Right lobe of liver (tissue), 6 donors: ENCODE measurements around the gene CEP192. TPM values are rescaled to one million over a fixed set of nuclear protein-coding genes. Genes with fewer than 3 reads are reported as not detected.
"Not testable (repeated sequence)": the region's sequence is repeated elsewhere in the genome, so short reads cannot be mapped to it uniquely, and the experiment has no call there.

ENCODE experiments used
- ATAC-seq, 4 donors: fragments of 200-7000 bp; cut with Tn5 transposase; one replicate each; pipeline ENCODE4 v1.9.1; 2020; ENCODE audit warnings: mild to moderate bottlenecking in 4 of 4, moderate library complexity in 4 of 4
- DNase-seq, 3 donors: peaks; one replicate each; pipeline ENCODE4 v3.0.0-alpha.2; 2020
- H3K27ac ChIP-seq, 3 donors: fragments of 200-600 bp; one replicate each; pipeline ENCODE4 v1.8.0; 2022
- H3K27me3 ChIP-seq, 2 donors: fragments of 200-600 bp; one replicate each; pipeline ENCODE4 v1.8.0; 2022
- H3K36me3 ChIP-seq, 4 donors: fragments of 200-600 bp; sonication (generic) in 1 of 4; one replicate each; pipeline versions ENCODE4 v1.5.1 to v1.8.0; 2017 to 2022; ENCODE audit warnings: control low read depth in 1 of 4
- H3K4me1 ChIP-seq, 4 donors: fragments of 200-600 bp; sonication (generic) in 1 of 4; one replicate each; pipeline versions ENCODE4 v1.5.1 to v1.8.0; 2017 to 2022; ENCODE audit warnings: control low read depth in 1 of 4
- H3K4me3 ChIP-seq, 3 donors: fragments of 200-600 bp; one replicate each; pipeline ENCODE4 v1.8.0; 2022
- H3K9me3 ChIP-seq, 4 donors: fragments of 200-600 bp; sonication (generic) in 1 of 4; one replicate each; pipeline versions ENCODE4 v1.5.1 to v1.8.0; 2017 to 2022; ENCODE audit warnings: control low read depth in 1 of 4
- POLR2A ChIP-seq: fragments of 450-650 bp; IDR thresholded peaks from one replicate; pipeline ENCODE4 v1.6.1; 2017; ENCODE audit warnings: antibody characterized with exemption, mild to moderate bottlenecking
- WGBS: methylation state at CpG from one replicate; pipeline ENCODE4 v1.1.6; 2018; ENCODE audit warnings: low coverage, low lambda C conversion rate; ENCODE audit not compliant: insufficient coverage; ENCODE audit errors: missing lambda C conversion rate; 5-methylcytosine and 5-hydroxymethylcytosine counted together
- intact Hi-C, 2 donors: fragments of 100-400 bp; cut with DNase I; formaldehyde crosslinking; loops; one replicate each; pipeline versions ENCODE4 v1.11.2 to v1.14.1; 2022
- total RNA-seq, 6 experiments: library from RNA; depleted of rRNA in 2 of 6; stranded (reverse); fragments of >200 nt in 2 of 6; fragmentation: NEBNext Ultra II Directional in 3 of 6; extraction: Animal tissue kit (Norgen Biotek cat#: 25700) in 3 of 6; gene quantifications; one replicate each; pipeline versions ENCODE4 v1.1.0 to v1.2.4, GENCODE V29; 2016 to 2023
- TF ChIP-seq, protein P1 (sequence below), 4 donors: fragments of 200-600 bp in 3 of 4; fragments of 450-650 bp in 1 of 4; IDR thresholded peaks; one replicate each; pipeline versions ENCODE4 v1.5.1 to v1.8.0; 2016 to 2022; ENCODE audit warnings: antibody characterized with exemption in 4 of 4, mild to moderate bottlenecking in 2 of 4
- donor health status: DM: no; HTN: yes; CAD: no.
- donor health status: DM: no; HTN: no; CAD: no.
- donor health status: DM: no; HTN: no; CAD: no.
- donor health status: DM: no; HTN: yes; CAD: no.
- donor health status: DM: no; HTN: yes; CAD: no.

CEP192 gene
- total RNA-seq, 6 experiments from 2014 or later: 7.5 to 9.1 (median 8.3) TPM

GRCh38 chr18:12973562-12974213 is 17.5 kb upstream of the CEP192 start:
- WGBS: 91% methylated on average over 2 of the region's 4 CpGs
- Histone ChIP-seq H3K36me3 (peaks cover 0 to 27% (median 9%) of the 10 kb centered on the region in 4 donors), H3K4me3 (no peak overlapping the region), H3K4me1 (no peaks in the 10 kb centered on the region), H3K27ac (no peak overlapping the region), H3K9me3 (no peaks in the 10 kb centered on the region), H3K27me3 (no peaks in the 10 kb centered on the region)
- DNase-seq (no peak), ATAC-seq (no peak)
- TF ChIP-seq, protein P1, sequence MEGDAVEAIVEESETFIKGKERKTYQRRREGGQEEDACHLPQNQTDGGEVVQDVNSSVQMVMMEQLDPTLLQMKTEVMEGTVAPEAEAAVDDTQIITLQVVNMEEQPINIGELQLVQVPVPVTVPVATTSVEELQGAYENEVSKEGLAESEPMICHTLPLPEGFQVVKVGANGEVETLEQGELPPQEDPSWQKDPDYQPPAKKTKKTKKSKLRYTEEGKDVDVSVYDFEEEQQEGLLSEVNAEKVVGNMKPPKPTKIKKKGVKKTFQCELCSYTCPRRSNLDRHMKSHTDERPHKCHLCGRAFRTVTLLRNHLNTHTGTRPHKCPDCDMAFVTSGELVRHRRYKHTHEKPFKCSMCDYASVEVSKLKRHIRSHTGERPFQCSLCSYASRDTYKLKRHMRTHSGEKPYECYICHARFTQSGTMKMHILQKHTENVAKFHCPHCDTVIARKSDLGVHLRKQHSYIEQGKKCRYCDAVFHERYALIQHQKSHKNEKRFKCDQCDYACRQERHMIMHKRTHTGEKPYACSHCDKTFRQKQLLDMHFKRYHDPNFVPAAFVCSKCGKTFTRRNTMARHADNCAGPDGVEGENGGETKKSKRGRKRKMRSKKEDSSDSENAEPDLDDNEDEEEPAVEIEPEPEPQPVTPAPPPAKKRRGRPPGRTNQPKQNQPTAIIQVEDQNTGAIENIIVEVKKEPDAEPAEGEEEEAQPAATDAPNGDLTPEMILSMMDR (IDR thresholded peaks at IDR 0.05): no peak
- TF ChIP-seq POLR2A: no peak
- intact Hi-C loops: no loop called here

DNA sequence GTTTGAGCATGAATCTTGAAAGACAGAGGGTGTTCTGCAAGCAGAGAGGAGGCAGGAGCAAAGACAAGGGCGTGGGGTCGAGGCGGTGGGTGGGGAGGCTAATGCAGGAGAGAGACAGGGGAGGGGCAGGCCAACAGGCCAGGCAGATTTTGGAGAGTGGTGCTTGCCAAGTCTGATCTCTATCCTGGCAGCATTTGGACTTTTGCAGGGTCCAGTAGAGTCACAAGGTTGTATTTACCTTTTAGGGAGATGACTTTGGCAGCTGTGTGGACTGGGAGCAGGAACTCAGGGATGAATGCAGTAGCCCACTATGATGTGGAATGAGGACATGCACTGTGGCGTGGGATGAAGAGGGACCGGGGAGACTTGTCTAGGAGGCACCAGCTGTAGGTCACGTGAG is 15.7 kb upstream of the CEP192 start:
- peak in 3 of 4 donors; percentile 10 to 62 (median 39) for ATAC-seq
- no peaks in the 10 kb centered on the region for H3K27me3 ChIP-seq
- no peaks in the 10 kb centered on the region for H3K4me1 ChIP-seq
- no peak for DNase-seq
- no peaks in the 10 kb centered on the region for H3K9me3 ChIP-seq
- intact Hi-C loops: no loop called here
- H3K4me3 ChIP-seq: no peak overlapping the region
- WGBS: 94% methylated on average over 6 of the region's 6 CpGs
- TF ChIP-seq, protein P1 (IDR thresholded peaks at IDR 0.05): no peak
- no peak for TF ChIP-seq POLR2A
- peaks cover 0 to 29% (median 10%) of the 10 kb centered on the region in 4 donors for H3K36me3 ChIP-seq
- H3K27ac ChIP-seq: no peak overlapping the region

DNA sequence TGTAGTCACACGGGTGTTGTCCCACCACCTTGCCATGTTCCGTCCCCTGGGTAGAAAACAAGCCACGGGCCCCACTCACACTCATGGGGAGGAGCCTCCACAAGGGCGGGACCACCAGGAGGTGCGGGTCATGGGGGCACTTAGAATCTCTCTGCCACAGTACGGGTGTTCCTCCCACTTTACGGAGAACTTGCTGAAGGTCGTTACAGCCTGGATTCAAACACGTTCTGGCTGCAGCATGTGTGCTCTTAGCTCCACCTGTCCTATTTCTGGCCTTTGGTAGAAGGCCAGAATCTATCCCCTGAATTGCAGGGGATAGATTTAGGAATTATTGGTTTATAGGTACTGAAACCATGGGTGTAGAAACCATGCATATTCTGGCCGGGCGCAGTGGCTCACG is 14.9 kb upstream of the CEP192 start:
- Histone ChIP-seq H3K36me3 (peaks cover 0 to 22% (median 10%) of the 10 kb centered on the region in 4 donors), H3K4me3 (no peak overlapping the region), H3K27me3 (no peaks in the 10 kb centered on the region), H3K9me3 (no peaks in the 10 kb centered on the region), H3K27ac (no peak overlapping the region), H3K4me1 (no peaks in the 10 kb centered on the region)
- DNase-seq (no peak), ATAC-seq (no peak)
- intact Hi-C loops: no loop called here
- 71% methylated on average over 4 of the region's 12 CpGs for WGBS
- TF ChIP-seq, protein P1 (IDR thresholded peaks at IDR 0.05): no peak
- no peak for TF ChIP-seq POLR2A

GRCh38 chr18:12980065-12980464 is 11.1 kb upstream of the CEP192 start:
- H3K27me3 ChIP-seq, H3K27ac ChIP-seq, H3K4me1 ChIP-seq, DNase-seq, H3K4me3 ChIP-seq, H3K9me3 ChIP-seq, ATAC-seq, intact Hi-C loops: not testable (repeated sequence)
- 92% methylated on average over 11 of the region's 34 CpGs for WGBS
- H3K36me3 ChIP-seq: peaks cover 0 to 31% (median 8%) of the 10 kb centered on the region in 4 donors

DNA sequence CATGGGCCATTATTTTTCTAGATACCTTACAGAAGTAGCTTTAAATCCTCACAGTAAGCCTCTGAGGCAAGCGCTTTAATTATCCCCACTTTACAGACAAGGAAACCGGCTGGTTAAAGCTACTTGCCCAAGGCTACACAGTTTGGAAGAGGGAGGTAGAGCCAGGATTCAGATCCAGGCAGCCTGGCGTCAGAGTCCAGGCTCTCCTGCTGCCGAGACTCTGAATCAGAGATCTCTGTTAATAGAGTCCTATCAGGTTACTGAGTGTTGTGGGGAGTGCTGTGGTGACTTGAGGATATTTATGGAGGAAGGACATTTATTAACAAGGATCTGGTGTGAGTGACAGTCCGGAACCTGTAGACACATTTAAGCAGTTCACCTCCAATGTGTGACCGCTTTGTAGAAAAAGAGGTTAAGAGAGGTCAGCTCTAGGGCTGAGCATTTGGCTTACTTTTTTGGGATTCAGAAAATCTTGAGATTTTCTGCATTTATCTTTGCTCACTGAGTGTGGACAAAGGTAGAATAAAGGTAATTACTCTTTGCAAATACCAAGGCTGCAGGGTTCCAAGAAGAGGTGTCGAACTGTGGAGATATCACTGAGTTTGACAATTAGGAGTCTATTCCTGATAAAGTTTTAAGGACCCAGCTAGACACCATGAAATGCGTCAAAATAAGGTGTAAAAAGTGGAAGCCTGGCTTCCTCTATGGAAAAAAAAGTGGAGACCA is 1.6 kb upstream of the CEP192 start:
- Histone ChIP-seq H3K9me3 (no peaks in the 10 kb centered on the region), H3K27ac (no peak overlapping the region), H3K27me3 (no peaks in the 10 kb centered on the region), H3K4me3 (no peak overlapping the region), H3K4me1 (peaks cover 0 to 13% (median 3%) of the 10 kb centered on the region in 4 donors), H3K36me3 (peaks cover 0 to 14% (median 2%) of the 10 kb centered on the region in 4 donors)
- DNase-seq (no peak), ATAC-seq (no peak)
- intact Hi-C loops: no loop called here
- WGBS: 84% methylated on average over 8 of the region's 8 CpGs
- TF ChIP-seq POLR2A: no peak
- TF ChIP-seq, protein P1 (IDR thresholded peaks at IDR 0.05): no peak
